ENCODE data around the gene PM20D1.
"Not testable (repeated sequence)": the region's sequence is repeated elsewhere in the genome, so short reads cannot be mapped to it uniquely, and the experiment has no call there.

PM20D1 gene

GRCh38 chr1:205849619-205850355 is at the start of gene PM20D1:
Gene PM20D1 (minus strand): TSS chr1:205850132. CDS start chr1:205850072, 60 bp downstream.
- DNase-seq (ENCODE audit: low read depth, low spot score) = peak; percentile 72
- TF ChIP-seq, protein P1, sequence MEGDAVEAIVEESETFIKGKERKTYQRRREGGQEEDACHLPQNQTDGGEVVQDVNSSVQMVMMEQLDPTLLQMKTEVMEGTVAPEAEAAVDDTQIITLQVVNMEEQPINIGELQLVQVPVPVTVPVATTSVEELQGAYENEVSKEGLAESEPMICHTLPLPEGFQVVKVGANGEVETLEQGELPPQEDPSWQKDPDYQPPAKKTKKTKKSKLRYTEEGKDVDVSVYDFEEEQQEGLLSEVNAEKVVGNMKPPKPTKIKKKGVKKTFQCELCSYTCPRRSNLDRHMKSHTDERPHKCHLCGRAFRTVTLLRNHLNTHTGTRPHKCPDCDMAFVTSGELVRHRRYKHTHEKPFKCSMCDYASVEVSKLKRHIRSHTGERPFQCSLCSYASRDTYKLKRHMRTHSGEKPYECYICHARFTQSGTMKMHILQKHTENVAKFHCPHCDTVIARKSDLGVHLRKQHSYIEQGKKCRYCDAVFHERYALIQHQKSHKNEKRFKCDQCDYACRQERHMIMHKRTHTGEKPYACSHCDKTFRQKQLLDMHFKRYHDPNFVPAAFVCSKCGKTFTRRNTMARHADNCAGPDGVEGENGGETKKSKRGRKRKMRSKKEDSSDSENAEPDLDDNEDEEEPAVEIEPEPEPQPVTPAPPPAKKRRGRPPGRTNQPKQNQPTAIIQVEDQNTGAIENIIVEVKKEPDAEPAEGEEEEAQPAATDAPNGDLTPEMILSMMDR (IDR thresholded peaks at IDR 0.05; ENCODE audit: low read depth, low read length) = no peak
- H3K4me3 ChIP-seq (ENCODE audit: low read depth, low read length) = peak within 1 kb of the TSS; percentile 21
- in situ Hi-C loops (cut with HindIII; ENCODE audit: low sequenced_read_pairs) = no loop called here

DNA sequence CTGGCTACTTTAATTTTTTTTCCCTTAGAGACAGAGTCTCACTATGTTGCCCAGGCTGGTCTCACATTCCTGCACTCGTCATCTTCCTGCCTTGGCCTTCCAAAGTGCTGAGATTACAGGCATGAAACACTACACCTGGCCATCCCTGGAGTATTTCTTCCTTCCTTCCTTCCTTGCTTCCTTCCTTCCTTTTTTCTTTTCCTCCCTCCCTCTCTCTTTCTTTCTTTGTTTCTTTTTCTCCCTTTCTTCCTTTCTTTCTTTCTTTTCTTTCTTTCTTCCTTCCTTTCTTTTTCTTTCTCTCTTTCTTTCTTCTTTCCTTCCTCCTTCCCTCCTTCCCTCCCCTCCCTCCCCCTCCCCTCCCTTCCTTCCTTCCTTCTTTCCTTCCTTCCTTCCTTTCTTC is 46.4 kb upstream of the PM20D1 start:
- H3K4me3 ChIP-seq (ENCODE audit: low read depth, low read length) = no peak overlapping the region
- in situ Hi-C loops (cut with HindIII; ENCODE audit: low sequenced_read_pairs) = no loop called here
- TF ChIP-seq, protein P1 (IDR thresholded peaks at IDR 0.05; ENCODE audit: low read depth, low read length) = no peak
- no peak for DNase-seq (ENCODE audit: low read depth, low spot score)

DNA sequence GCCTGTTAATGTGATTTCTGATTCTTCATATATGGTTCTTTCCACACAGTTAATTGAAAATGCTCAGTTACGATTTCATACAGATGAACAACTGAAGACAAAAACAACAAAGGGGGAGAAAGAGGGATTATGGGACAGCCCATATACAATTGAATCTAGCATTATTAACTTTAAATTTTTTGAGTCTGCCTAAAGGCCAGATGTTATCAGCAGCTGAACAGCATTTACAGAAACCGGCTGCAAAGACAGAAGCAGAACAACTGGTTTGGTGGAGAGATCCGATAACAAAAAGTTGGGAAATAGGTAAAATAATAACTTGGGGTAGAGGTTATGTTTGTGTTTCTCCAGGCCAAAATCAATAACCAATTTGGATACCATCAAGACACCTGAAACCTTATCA is 44.2 kb upstream of the PM20D1 start:
- in situ Hi-C loops (cut with HindIII; ENCODE audit: low sequenced_read_pairs); H3K4me3 ChIP-seq (ENCODE audit: low read depth, low read length); DNase-seq (ENCODE audit: low read depth, low spot score): not testable (repeated sequence)

DNA sequence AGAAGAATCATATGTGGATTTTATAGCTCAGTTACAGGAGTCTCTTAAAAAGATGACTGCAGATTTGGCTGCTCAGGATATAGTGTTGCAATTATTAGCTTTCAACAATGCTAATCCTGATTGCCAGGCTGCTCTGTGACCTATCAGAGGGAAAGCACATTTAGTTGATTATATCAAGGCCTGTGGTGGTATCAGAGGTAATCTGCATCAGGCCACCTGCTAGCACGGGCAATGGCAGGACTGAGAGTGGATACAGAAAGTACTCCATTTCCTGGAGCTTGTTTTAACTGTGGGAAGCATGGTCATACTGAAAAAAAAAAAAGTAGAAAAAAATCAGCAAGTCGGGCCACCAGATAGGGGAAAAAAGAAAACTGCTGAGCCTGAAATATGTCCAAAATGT is 42.2 kb upstream of the PM20D1 start:
- H3K4me3 ChIP-seq (ENCODE audit: low read depth, low read length); in situ Hi-C loops (cut with HindIII; ENCODE audit: low sequenced_read_pairs); DNase-seq (ENCODE audit: low read depth, low spot score): not testable (repeated sequence)

- peak; percentile 18 for DNase-seq (ENCODE audit: low read depth, low spot score)
- in situ Hi-C loops (cut with HindIII; ENCODE audit: low sequenced_read_pairs); H3K4me3 ChIP-seq (ENCODE audit: low read depth, low read length): not testable (repeated sequence)
Observed at GRCh38 chr1:205891481-205891880, 41.5 kb upstream of the PM20D1 start.

GRCh38 chr1:205890631-205891030 is 40.7 kb upstream of the PM20D1 start:
- in situ Hi-C loops (cut with HindIII; ENCODE audit: low sequenced_read_pairs); H3K4me3 ChIP-seq (ENCODE audit: low read depth, low read length); DNase-seq (ENCODE audit: low read depth, low spot score): not testable (repeated sequence)

GRCh38 chr1:205889706-205890105 is 39.8 kb upstream of the PM20D1 start:
- in situ Hi-C loops (cut with HindIII; ENCODE audit: low sequenced_read_pairs); H3K4me3 ChIP-seq (ENCODE audit: low read depth, low read length): not testable (repeated sequence)
- peak; percentile 68 for DNase-seq (ENCODE audit: low read depth, low spot score)

DNA sequence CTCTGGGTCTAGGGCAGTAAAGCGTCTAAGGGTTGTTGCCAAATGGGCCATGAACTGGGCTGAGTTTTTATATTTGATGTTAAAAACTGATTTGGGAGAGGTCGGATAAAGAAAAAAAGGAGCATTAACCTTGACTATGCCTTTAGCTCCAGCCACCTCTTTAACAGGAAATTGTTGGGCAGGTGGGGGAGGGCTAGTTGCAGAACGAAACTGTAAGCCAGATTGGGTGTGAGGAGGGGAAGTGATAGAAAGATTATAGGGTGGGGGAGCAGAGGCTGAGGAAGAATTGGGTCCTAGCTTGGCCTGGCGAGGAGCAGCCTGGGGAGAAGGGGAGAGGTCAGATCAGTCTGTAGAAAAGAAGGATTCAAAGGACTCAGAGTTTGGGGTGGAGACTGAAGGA is 39.1 kb upstream of the PM20D1 start:
- H3K4me3 ChIP-seq (ENCODE audit: low read depth, low read length); DNase-seq (ENCODE audit: low read depth, low spot score); in situ Hi-C loops (cut with HindIII; ENCODE audit: low sequenced_read_pairs): not testable (repeated sequence)

- DNase-seq (ENCODE audit: low read depth, low spot score) = no peak
- in situ Hi-C loops (cut with HindIII; ENCODE audit: low sequenced_read_pairs) = no loop called here
- no peak overlapping the region for H3K4me3 ChIP-seq (ENCODE audit: low read depth, low read length)
- TF ChIP-seq, protein P1 (IDR thresholded peaks at IDR 0.05; ENCODE audit: low read depth, low read length) = no peak
Observed at GRCh38 chr1:205883792-205884191, 33.9 kb upstream of the PM20D1 start.

GRCh38 chr1:205880923-205881322 is 31.0 kb upstream of the PM20D1 start:
- in situ Hi-C loops (cut with HindIII; ENCODE audit: low sequenced_read_pairs) = no loop called here
- TF ChIP-seq, protein P1 (IDR thresholded peaks at IDR 0.05; ENCODE audit: low read depth, low read length) = no peak
- no peak for DNase-seq (ENCODE audit: low read depth, low spot score)
- H3K4me3 ChIP-seq (ENCODE audit: low read depth, low read length) = no peak overlapping the region

Measured in astrocyte of the spinal cord (primary cell).